H1 (cell line): ENCODE measurements around the gene EDN1. TPM values are rescaled to one million over a fixed set of nuclear protein-coding genes. Genes with fewer than 3 reads are reported as not detected.

Experiments used
- ASH2L ChIP-seq: fragments of 200-600, 300-600 bp; sonication (generic); IDR thresholded peaks from one replicate; pipeline ENCODE4 v1.7.1; 2017; ENCODE audit warnings: low read length
- BACH1 ChIP-seq: IDR thresholded peaks from 2 replicates; pipeline ENCODE4 v1.6.1; 2012; ENCODE audit warnings: low read length, improper control_type of control experiment
- CEBPB ChIP-seq: IDR thresholded peaks from 2 replicates; pipeline ENCODE4 v1.6.1; 2012; ENCODE audit warnings: low read depth, low read length
- CREB1 ChIP-seq: IDR thresholded peaks from 2 replicates; pipeline ENCODE4 v1.6.1; 2012; ENCODE audit warnings: inconsistent platforms
- NRF1 ChIP-seq: IDR thresholded peaks from 2 replicates; pipeline ENCODE4 v1.6.1; 2011; ENCODE audit warnings: mild to moderate bottlenecking, low read depth, low read length, improper control_type of control experiment
- RBBP5 ChIP-seq: IDR thresholded peaks from 2 replicates; pipeline ENCODE4 v1.7.1; 2012; ENCODE audit warnings: low read depth, mild to moderate bottlenecking, inconsistent platforms, low read length, moderate library complexity, borderline replicate concordance
- SIX5 ChIP-seq: IDR thresholded peaks from 2 replicates; pipeline ENCODE4 v1.6.1; 2011; ENCODE audit warnings: mild to moderate bottlenecking, low read depth, low read length
- SP4 ChIP-seq: IDR thresholded peaks from 2 replicates; pipeline ENCODE4 v1.6.1; 2012; ENCODE audit warnings: low read length, inconsistent platforms
- SRF ChIP-seq: IDR thresholded peaks from 2 replicates; pipeline ENCODE4 v1.6.1; 2011; ENCODE audit warnings: mild to moderate bottlenecking, low read depth, low read length, moderate library complexity
- polyA plus RNA-seq, 7 experiments: library from polyadenylated mRNA; depleted of rRNA in 3 of 7; stranded (reverse) in 5 of 7; unstranded in 2 of 7; fragments of >200 nt in 5 of 7; fragments of 200-250 nt in 2 of 7; gene quantifications; 1 replicate in 5 of 7; 2 replicates in 1 of 7; 4 replicates in 1 of 7; pipeline versions ENCODE4 v1.2.1 to v1.2.3, GENCODE V29; 2011 to 2013; ENCODE audit warnings: missing spikeins in 2 of 7, mixed read lengths in 2 of 7
- total RNA-seq: library from RNA; stranded (reverse); fragmentation: NEBNext Ultra II Directional; extraction: Animal tissue kit (Norgen Biotek cat#: 25700); gene quantifications from 2 replicates; pipeline ENCODE4 v1.2.1, GENCODE V29; 2021
- TF ChIP-seq, protein P1 (sequence below): fragments of 300-600 bp; sonication (generic); IDR thresholded peaks from 2 replicates; pipeline ENCODE4 v1.7.1; 2012; ENCODE audit warnings: low read length, moderate library complexity, mild to moderate bottlenecking, inconsistent platforms; ENCODE audit not compliant: insufficient replicate concordance

Gene EDN1
- total and polyA plus RNA-seq, 2 of the 8 experiments (the other 6 are each of a cell fraction or from before 2014, with no cell fraction given) = 0.23 to 1.1 TPM

DNA sequence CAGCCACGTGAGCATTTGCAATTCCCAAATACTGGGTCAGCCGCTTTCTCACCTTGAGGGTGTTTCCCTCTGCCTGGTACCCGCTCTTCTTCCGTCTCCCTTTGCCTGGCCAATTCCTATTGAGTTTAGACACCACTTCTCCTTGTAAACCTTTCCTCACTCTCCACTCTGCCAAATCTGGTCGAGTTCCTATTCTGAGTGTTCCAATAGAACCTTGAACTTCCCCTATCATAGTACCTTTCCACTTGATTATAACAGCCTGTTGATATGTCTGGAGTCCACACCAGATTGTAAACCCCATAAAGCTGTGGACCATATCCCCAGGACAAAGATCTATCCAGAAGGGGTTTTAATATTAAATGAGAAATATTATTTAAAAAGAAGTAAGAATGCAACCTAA, 36.0 kb upstream of the EDN1 start (continued):
- TF ChIP-seq, protein P1, sequence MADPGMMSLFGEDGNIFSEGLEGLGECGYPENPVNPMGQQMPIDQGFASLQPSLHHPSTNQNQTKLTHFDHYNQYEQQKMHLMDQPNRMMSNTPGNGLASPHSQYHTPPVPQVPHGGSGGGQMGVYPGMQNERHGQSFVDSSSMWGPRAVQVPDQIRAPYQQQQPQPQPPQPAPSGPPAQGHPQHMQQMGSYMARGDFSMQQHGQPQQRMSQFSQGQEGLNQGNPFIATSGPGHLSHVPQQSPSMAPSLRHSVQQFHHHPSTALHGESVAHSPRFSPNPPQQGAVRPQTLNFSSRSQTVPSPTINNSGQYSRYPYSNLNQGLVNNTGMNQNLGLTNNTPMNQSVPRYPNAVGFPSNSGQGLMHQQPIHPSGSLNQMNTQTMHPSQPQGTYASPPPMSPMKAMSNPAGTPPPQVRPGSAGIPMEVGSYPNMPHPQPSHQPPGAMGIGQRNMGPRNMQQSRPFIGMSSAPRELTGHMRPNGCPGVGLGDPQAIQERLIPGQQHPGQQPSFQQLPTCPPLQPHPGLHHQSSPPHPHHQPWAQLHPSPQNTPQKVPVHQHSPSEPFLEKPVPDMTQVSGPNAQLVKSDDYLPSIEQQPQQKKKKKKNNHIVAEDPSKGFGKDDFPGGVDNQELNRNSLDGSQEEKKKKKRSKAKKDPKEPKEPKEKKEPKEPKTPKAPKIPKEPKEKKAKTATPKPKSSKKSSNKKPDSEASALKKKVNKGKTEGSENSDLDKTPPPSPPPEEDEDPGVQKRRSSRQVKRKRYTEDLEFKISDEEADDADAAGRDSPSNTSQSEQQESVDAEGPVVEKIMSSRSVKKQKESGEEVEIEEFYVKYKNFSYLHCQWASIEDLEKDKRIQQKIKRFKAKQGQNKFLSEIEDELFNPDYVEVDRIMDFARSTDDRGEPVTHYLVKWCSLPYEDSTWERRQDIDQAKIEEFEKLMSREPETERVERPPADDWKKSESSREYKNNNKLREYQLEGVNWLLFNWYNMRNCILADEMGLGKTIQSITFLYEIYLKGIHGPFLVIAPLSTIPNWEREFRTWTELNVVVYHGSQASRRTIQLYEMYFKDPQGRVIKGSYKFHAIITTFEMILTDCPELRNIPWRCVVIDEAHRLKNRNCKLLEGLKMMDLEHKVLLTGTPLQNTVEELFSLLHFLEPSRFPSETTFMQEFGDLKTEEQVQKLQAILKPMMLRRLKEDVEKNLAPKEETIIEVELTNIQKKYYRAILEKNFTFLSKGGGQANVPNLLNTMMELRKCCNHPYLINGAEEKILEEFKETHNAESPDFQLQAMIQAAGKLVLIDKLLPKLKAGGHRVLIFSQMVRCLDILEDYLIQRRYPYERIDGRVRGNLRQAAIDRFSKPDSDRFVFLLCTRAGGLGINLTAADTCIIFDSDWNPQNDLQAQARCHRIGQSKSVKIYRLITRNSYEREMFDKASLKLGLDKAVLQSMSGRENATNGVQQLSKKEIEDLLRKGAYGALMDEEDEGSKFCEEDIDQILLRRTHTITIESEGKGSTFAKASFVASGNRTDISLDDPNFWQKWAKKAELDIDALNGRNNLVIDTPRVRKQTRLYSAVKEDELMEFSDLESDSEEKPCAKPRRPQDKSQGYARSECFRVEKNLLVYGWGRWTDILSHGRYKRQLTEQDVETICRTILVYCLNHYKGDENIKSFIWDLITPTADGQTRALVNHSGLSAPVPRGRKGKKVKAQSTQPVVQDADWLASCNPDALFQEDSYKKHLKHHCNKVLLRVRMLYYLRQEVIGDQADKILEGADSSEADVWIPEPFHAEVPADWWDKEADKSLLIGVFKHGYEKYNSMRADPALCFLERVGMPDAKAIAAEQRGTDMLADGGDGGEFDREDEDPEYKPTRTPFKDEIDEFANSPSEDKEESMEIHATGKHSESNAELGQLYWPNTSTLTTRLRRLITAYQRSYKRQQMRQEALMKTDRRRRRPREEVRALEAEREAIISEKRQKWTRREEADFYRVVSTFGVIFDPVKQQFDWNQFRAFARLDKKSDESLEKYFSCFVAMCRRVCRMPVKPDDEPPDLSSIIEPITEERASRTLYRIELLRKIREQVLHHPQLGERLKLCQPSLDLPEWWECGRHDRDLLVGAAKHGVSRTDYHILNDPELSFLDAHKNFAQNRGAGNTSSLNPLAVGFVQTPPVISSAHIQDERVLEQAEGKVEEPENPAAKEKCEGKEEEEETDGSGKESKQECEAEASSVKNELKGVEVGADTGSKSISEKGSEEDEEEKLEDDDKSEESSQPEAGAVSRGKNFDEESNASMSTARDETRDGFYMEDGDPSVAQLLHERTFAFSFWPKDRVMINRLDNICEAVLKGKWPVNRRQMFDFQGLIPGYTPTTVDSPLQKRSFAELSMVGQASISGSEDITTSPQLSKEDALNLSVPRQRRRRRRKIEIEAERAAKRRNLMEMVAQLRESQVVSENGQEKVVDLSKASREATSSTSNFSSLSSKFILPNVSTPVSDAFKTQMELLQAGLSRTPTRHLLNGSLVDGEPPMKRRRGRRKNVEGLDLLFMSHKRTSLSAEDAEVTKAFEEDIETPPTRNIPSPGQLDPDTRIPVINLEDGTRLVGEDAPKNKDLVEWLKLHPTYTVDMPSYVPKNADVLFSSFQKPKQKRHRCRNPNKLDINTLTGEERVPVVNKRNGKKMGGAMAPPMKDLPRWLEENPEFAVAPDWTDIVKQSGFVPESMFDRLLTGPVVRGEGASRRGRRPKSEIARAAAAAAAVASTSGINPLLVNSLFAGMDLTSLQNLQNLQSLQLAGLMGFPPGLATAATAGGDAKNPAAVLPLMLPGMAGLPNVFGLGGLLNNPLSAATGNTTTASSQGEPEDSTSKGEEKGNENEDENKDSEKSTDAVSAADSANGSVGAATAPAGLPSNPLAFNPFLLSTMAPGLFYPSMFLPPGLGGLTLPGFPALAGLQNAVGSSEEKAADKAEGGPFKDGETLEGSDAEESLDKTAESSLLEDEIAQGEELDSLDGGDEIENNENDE = no peak
- no peak for TF ChIP-seq ASH2L
- TF ChIP-seq CREB1 = no peak
- TF ChIP-seq SP4 = no peak
- no peak for TF ChIP-seq CEBPB
- no peak for TF ChIP-seq NRF1
- TF ChIP-seq RBBP5 = no peak
- TF ChIP-seq BACH1 = no peak
- no peak for TF ChIP-seq SRF
- TF ChIP-seq SIX5 = no peak
